SH-SY5Y (cell line): ENCODE measurements around the gene ALG9.

Source experiments
- GATA2 ChIP-seq: IDR thresholded peaks from 2 replicates; pipeline ENCODE4 v1.6.1; 2011; ENCODE audit warnings: mild to moderate bottlenecking, low read depth, low read length
- GATA3 ChIP-seq: IDR thresholded peaks from 2 replicates; pipeline ENCODE4 v1.6.1; 2011; ENCODE audit warnings: low read depth, mild to moderate bottlenecking, low read length, moderate library complexity

DNA sequence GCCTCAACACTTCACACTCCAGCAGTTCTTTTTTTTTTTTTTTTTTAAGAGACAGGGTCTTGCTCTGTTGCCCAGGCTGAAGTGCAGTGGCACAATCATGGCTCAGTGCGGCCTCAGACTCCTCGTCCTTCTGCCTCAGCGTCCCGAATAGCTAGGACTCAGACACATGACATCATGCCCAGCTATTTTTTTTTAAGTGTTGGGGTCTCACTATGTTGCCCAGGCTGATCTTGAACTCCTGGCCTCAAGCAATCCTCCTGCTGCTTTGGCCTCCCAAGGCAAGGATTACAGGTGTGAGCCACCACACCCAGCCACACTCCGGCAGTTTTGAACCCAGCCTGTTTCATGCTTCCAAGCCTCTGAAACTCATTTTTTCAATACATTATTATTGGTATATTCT is 108.9 kb downstream of the ALG9 start:
- TF ChIP-seq GATA2 (no peak), GATA3 (no peak)
